ENCODE measurements around the gene AHNAK2.
"Not testable (repeated sequence)": the region's sequence is repeated elsewhere in the genome, so short reads cannot be mapped to it uniquely, and the experiment has no call there.

Gene AHNAK2

DNA sequence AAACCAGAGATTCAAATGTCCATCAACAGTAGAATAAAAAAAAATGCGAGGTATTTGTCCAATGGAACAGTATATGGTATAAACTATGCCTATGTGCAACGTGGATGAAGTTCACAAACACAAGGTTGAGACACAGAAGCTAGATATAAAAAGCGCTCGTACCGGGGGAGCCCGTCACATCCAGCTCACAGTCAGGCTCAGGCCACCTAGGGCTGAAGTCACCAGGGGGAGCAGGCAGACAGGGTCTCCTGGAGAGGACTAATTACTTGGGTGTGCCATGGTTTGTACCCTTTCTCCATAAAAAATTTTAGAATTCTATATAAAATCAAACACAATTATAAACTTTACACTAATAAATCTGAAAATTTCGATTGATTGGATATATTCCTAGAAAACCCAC lies 13.6 kb downstream of the AHNAK2 start:
- DNase-seq: no peak
- H3K27me3 Mint-ChIP-seq: peaks cover 31% of the 10 kb centered on the region
- H3K9me3 Mint-ChIP-seq: no peaks in the 10 kb centered on the region
- no peaks in the 10 kb centered on the region for H3K36me3 Mint-ChIP-seq (ENCODE audit: low read depth)
- no peak overlapping the region for H3K27ac Mint-ChIP-seq
- no peak overlapping the region for H3K4me3 Mint-ChIP-seq
- H3K4me1 Mint-ChIP-seq (ENCODE audit: low read depth): no peaks in the 10 kb centered on the region

GRCh38 chr14:104957146-104958113 lies 20.7 kb downstream of the AHNAK2 start:
- H3K4me3 Mint-ChIP-seq: no peak overlapping the region
- H3K9me3 Mint-ChIP-seq: no peaks in the 10 kb centered on the region
- no peaks in the 10 kb centered on the region for H3K4me1 Mint-ChIP-seq (ENCODE audit: low read depth)
- H3K36me3 Mint-ChIP-seq (ENCODE audit: low read depth): no peaks in the 10 kb centered on the region
- DNase-seq: no peak
- H3K27ac Mint-ChIP-seq: no peak overlapping the region
- peaks cover 15% of the 10 kb centered on the region for H3K27me3 Mint-ChIP-seq

DNA sequence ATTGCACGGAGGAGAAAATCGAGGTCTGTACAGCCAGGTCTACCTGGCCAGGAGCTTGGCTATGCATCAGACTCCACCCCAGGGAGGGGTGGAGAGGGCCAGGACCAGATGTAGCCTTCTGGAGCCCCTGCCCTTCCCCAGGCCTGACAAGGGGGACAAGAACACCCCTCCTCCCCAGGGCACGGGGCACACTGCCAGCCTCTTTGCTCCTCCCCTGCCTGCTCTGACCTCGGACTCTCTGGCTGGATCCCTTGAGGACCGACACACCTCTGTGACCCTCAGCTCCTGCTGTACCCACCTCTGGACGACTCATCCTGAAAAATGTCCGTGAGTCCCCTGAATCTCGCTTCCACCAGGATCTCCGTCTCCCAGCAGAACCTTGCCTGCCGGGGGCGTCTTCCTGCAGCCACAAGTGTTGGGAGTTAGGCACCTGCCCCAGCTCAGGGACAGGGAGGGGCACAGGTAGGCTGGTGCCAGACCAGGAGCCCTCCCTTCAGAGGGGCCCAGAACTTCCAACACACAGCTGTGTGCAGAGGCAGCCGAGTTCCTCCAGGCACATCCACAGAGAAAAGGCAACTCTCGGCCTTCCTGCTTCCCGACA lies 21.8 kb downstream of the AHNAK2 start:
- Mint-ChIP-seq H3K4me1 (ENCODE audit: low read depth) (no peaks in the 10 kb centered on the region), H3K27ac (no peak overlapping the region), H3K9me3 (no peaks in the 10 kb centered on the region), H3K36me3 (ENCODE audit: low read depth) (no peaks in the 10 kb centered on the region), H3K4me3 (no peak overlapping the region), H3K27me3 (peaks cover 15% of the 10 kb centered on the region)
- no peak for DNase-seq

DNA sequence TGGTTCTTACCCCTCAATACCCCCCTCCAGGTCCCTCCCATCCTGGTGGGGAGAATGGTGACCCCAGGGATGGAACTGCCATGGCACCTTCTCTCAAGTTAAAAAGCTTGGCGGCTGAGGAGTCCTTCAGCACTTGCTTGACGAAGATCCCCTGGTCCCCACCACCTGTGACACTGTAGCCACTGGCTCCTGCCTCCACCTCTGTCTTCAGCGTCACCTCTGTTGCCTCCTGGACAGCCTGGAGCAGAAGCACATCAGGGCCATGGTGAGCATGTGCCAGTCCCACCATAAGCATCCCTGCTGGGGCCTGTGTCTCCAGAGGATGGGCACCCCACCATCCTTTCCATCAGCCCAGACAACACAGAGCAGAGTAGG lies 22.8 kb downstream of the AHNAK2 start:
- H3K27me3 Mint-ChIP-seq: peaks cover 15% of the 10 kb centered on the region
- H3K4me3 Mint-ChIP-seq: no peak overlapping the region
- no peaks in the 10 kb centered on the region for H3K4me1 Mint-ChIP-seq (ENCODE audit: low read depth)
- no peaks in the 10 kb centered on the region for H3K9me3 Mint-ChIP-seq
- no peak for DNase-seq
- no peak overlapping the region for H3K27ac Mint-ChIP-seq
- no peaks in the 10 kb centered on the region for H3K36me3 Mint-ChIP-seq (ENCODE audit: low read depth)

GRCh38 chr14:104954746-104955395 lies 23.3 kb downstream of the AHNAK2 start:
- no peak overlapping the region for H3K4me3 Mint-ChIP-seq
- H3K4me1 Mint-ChIP-seq (ENCODE audit: low read depth): no peaks in the 10 kb centered on the region
- peaks cover 15% of the 10 kb centered on the region for H3K27me3 Mint-ChIP-seq
- H3K27ac Mint-ChIP-seq: no peak overlapping the region
- DNase-seq: no peak
- no peaks in the 10 kb centered on the region for H3K9me3 Mint-ChIP-seq
- H3K36me3 Mint-ChIP-seq (ENCODE audit: low read depth): no peaks in the 10 kb centered on the region

- H3K9me3 Mint-ChIP-seq: no peaks in the 10 kb centered on the region
- H3K27ac Mint-ChIP-seq: no peak overlapping the region
Measured at GRCh38 chr14:104953896-104954656, 24.1 kb downstream of the AHNAK2 start.

GRCh38 chr14:104953097-104953496 lies 25.1 kb downstream of the AHNAK2 start:
- H3K9me3 Mint-ChIP-seq: no peaks in the 10 kb centered on the region
- no peaks in the 10 kb centered on the region for H3K36me3 Mint-ChIP-seq (ENCODE audit: low read depth)
- H3K4me1 Mint-ChIP-seq (ENCODE audit: low read depth): no peaks in the 10 kb centered on the region
- H3K27me3 Mint-ChIP-seq: peaks cover 15% of the 10 kb centered on the region
- DNase-seq: no peak
- no peak overlapping the region for H3K27ac Mint-ChIP-seq
- no peak overlapping the region for H3K4me3 Mint-ChIP-seq

More at GRCh38 chr14:104953896-104954656, 24.1 kb downstream of the AHNAK2 start:
- no peak overlapping the region for H3K4me3 Mint-ChIP-seq
- peaks cover 15% of the 10 kb centered on the region for H3K27me3 Mint-ChIP-seq
- no peak for DNase-seq
- H3K36me3 Mint-ChIP-seq (ENCODE audit: low read depth): no peaks in the 10 kb centered on the region
- H3K4me1 Mint-ChIP-seq (ENCODE audit: low read depth): no peaks in the 10 kb centered on the region

GRCh38 chr14:104951863-104952657 lies 26.1 kb downstream of the AHNAK2 start:
- H3K36me3 Mint-ChIP-seq (ENCODE audit: low read depth); DNase-seq; H3K27me3 Mint-ChIP-seq: not testable (repeated sequence)

GRCh38 chr14:104950701-104951100 lies 27.5 kb downstream of the AHNAK2 start:
- not testable (repeated sequence) for H3K27ac Mint-ChIP-seq; H3K4me3 Mint-ChIP-seq; DNase-seq; H3K4me1 Mint-ChIP-seq (ENCODE audit: low read depth); H3K36me3 Mint-ChIP-seq (ENCODE audit: low read depth); H3K9me3 Mint-ChIP-seq; H3K27me3 Mint-ChIP-seq

More at GRCh38 chr14:104951863-104952657, 26.1 kb downstream of the AHNAK2 start:
- not testable (repeated sequence) for H3K4me1 Mint-ChIP-seq (ENCODE audit: low read depth); H3K27ac Mint-ChIP-seq; H3K4me3 Mint-ChIP-seq; H3K9me3 Mint-ChIP-seq

- H3K9me3 Mint-ChIP-seq: no peaks in the 10 kb centered on the region
Measured at GRCh38 chr14:104950021-104950420, 28.2 kb downstream of the AHNAK2 start.

DNA sequence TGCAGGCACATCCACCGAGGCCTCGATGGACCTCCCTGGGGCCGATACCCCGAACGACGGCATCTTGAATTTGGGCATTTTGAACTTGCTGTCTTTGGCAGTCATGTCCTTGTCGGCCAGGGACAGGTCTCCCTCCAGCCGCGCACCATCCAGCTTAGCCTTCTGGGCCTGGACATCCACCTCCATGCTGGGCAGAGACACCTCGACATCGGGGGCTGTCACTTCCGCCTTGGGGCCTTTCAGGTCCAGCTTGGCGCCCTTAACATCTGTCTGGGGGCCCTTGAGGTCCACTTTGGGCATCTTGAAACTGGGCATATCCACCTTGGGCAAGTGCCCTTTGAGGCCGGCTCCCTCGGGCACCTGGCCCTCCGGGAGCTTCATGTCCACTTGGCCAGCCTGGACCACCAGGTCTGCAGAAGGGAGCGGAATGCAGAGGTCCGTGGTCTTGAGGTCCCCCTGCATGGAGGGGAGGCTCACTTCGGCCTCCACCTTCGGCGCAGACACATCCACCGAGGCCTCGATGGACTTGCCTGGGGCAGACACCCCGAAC lies 28.7 kb downstream of the AHNAK2 start:
- DNase-seq; H3K4me3 Mint-ChIP-seq; H3K9me3 Mint-ChIP-seq; H3K4me1 Mint-ChIP-seq (ENCODE audit: low read depth); H3K36me3 Mint-ChIP-seq (ENCODE audit: low read depth); H3K27me3 Mint-ChIP-seq; H3K27ac Mint-ChIP-seq: not testable (repeated sequence)

More at GRCh38 chr14:104950021-104950420, 28.2 kb downstream of the AHNAK2 start:
- H3K27ac Mint-ChIP-seq: no peak overlapping the region
- H3K27me3 Mint-ChIP-seq: no peaks in the 10 kb centered on the region
- H3K4me3 Mint-ChIP-seq: no peak overlapping the region
- DNase-seq: no peak
- H3K36me3 Mint-ChIP-seq (ENCODE audit: low read depth): no peaks in the 10 kb centered on the region
- no peaks in the 10 kb centered on the region for H3K4me1 Mint-ChIP-seq (ENCODE audit: low read depth)

- no peaks in the 10 kb centered on the region for H3K36me3 Mint-ChIP-seq (ENCODE audit: low read depth)
- no peaks in the 10 kb centered on the region for H3K9me3 Mint-ChIP-seq
- H3K27ac Mint-ChIP-seq: no peak overlapping the region
- no peak overlapping the region for H3K4me3 Mint-ChIP-seq
- H3K27me3 Mint-ChIP-seq: no peaks in the 10 kb centered on the region
- DNase-seq: no peak
- no peaks in the 10 kb centered on the region for H3K4me1 Mint-ChIP-seq (ENCODE audit: low read depth)
Measured at GRCh38 chr14:104948736-104949031, 29.5 kb downstream of the AHNAK2 start.

GRCh38 chr14:104947881-104948735 lies 30.1 kb downstream of the AHNAK2 start:
- not testable (repeated sequence) for H3K27me3 Mint-ChIP-seq; H3K4me1 Mint-ChIP-seq (ENCODE audit: low read depth); H3K27ac Mint-ChIP-seq; DNase-seq; H3K9me3 Mint-ChIP-seq; H3K4me3 Mint-ChIP-seq; H3K36me3 Mint-ChIP-seq (ENCODE audit: low read depth)
